Measurements from ENCODE around the gene PTPRA.

DNA sequence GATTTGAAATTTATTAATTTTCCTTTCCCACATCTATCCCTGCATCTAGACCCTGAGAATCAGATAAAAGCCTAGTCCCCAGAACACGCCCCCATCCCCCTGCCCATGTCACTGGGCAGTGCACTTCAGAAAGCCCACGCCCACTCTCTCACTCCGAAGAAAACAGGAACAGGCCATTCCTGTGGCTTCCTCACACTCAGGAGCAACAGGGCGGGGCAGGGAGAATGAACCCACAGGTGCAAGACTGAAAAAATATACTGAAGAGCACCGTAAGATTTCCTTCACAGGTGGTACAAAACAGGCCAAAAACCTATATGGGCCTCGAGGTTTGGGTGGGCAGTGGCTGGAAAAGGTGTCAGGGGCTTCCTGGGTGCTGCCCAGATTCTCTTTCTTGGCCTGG, 201.5 kb downstream of the PTPRA start:
- TF ChIP-seq CTCF (IDR thresholded peaks at IDR 0.05; ENCODE audit: insufficient read depth, low read length) (no peak), REST (IDR thresholded peaks at IDR 0.05; ENCODE audit: insufficient replicate concordance, low read depth) (no peak), POLR2AphosphoS5 (IDR thresholded peaks at IDR 0.05; ENCODE audit: low read depth) (no peak), GABPA (IDR thresholded peaks at IDR 0.05; ENCODE audit: low read depth) (no peak)
